Testis (tissue), 2 donors: ENCODE measurements around the gene SMIM38.

Experiments
- CTCF ChIP-seq, 3 experiments: fragments of 450-650 bp in 2 of 3; fragments of 200-600 bp in 1 of 3; sonication (generic) in 1 of 3; IDR thresholded peaks; one replicate each; pipeline ENCODE4 v1.5.1; 2016 to 2019; ENCODE audit warnings: antibody characterized with exemption in 3 of 3, mild to moderate bottlenecking in 2 of 3, moderate library complexity in 1 of 3
- POLR2A ChIP-seq: fragments of 450-650 bp; IDR thresholded peaks from one replicate; pipeline ENCODE4 v1.6.1; 2017; ENCODE audit warnings: antibody characterized with exemption, mild to moderate bottlenecking, moderate library complexity

GRCh38 chr11:69137151-69137844, 18.4 kb upstream of the SMIM38 start:
- TF ChIP-seq CTCF (IDR thresholded peaks at IDR 0.05) (no peak), POLR2A (no peak)
